Islet of Langerhans (tissue), 1 donor: ENCODE data around the gene RAD51AP2.

Experiments used
- FAIRE-seq: peaks from one replicate; lab custom pipeline; 2011; peaks lifted over from hg19 to GRCh38; lab: Jason Lieb, UNC

The RAD51AP2 gene

GRCh38 chr2:17470855-17471641 lies 47.2 kb downstream of the RAD51AP2 start:
- FAIRE-seq: no peak

GRCh38 chr2:17461087-17461475 lies 57.2 kb downstream of the RAD51AP2 start:
- peak; percentile 76 for FAIRE-seq
